GM20000 (cell line): ENCODE results near the gene LPP.

Experiments used
- DNase-seq: peaks from one replicate; pipeline ENCODE4 v3.0.0; 2012; ENCODE audit warnings: low spot score
- TF ChIP-seq, protein P1 (sequence below): IDR thresholded peaks from 2 replicates; pipeline ENCODE4 v1.5.1; 2012; ENCODE audit warnings: mild to moderate bottlenecking, control low read depth; ENCODE audit errors: extremely low read depth, missing control alignments

Gene LPP

DNA sequence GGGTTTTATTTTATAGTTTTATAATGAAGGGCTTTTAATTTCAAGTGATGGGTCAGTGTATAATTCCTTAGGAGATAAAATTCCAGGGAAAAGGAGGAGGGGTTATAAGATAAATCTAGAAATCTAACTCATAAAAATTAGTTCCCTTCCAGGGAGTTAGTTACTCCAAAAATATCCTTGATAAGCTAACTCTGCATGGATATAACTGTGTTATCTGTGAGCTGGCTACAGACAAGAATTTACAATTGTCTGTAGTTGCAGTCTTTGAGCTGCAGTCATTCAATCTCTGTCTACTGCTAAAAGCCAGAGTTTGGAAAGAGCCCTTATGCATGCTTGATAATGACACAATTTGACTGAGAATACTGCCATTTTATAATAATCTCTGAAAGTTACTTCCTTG, 585.6 kb downstream of the LPP start:
- no peak for DNase-seq
- TF ChIP-seq, protein P1, sequence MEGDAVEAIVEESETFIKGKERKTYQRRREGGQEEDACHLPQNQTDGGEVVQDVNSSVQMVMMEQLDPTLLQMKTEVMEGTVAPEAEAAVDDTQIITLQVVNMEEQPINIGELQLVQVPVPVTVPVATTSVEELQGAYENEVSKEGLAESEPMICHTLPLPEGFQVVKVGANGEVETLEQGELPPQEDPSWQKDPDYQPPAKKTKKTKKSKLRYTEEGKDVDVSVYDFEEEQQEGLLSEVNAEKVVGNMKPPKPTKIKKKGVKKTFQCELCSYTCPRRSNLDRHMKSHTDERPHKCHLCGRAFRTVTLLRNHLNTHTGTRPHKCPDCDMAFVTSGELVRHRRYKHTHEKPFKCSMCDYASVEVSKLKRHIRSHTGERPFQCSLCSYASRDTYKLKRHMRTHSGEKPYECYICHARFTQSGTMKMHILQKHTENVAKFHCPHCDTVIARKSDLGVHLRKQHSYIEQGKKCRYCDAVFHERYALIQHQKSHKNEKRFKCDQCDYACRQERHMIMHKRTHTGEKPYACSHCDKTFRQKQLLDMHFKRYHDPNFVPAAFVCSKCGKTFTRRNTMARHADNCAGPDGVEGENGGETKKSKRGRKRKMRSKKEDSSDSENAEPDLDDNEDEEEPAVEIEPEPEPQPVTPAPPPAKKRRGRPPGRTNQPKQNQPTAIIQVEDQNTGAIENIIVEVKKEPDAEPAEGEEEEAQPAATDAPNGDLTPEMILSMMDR: no peak

DNA sequence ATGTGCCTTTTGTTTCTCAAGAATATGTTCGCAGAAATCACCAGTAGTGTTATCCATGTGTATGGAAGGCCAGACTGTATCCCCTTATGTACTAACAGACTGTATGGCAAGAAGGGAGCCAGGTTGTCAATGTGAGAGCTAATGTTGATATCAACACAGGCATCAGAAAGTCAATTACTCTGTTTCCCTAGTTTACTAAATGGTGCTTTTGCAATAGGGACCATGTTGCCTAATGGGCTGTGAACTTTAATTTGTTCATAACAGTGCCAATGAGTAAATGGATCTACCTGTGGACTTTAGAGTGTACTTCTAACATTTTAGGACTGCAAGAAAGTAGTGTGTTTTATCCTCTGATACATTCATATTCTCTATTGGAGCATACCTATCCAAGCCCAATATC, 586.1 kb downstream of the LPP start:
- DNase-seq: no peak
- TF ChIP-seq, protein P1: no peak

DNA sequence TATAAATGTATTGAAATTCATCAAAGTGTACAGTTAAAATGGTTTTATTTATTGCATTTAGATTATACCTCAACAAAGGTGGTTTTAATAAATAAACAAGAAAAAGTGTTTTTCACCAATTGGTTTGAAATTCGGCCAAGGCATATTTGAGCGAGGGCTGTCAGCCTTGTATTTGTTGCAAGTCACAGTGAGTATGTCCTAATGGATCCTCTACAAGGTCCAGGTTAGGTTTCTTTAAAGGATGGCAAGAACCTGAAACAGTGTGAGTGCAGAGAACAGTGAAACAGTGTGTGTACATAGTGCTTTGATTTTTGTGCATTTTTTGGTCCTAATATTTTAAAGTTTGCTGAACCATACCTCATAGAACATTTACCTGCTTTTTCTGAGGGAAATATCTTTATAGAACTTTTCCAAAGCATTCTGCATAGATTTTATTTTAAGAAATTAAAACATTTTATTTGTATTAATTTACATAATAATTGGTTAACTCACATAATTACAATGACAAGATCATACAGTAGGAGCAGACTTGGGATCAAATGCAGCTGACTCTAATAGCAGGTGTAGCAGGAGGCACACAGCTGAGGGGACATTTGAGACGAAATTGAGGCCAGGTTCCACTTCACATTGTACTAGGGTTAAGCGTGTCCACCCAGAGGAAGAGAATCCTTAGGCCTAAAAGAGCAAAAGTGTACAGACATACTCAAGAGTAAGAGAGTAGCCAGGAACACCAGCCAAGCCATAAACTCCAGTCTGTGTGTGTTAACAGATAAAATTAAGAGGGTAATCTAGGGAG, 589.0 kb downstream of the LPP start:
- TF ChIP-seq, protein P1: no peak
- no peak for DNase-seq

DNA sequence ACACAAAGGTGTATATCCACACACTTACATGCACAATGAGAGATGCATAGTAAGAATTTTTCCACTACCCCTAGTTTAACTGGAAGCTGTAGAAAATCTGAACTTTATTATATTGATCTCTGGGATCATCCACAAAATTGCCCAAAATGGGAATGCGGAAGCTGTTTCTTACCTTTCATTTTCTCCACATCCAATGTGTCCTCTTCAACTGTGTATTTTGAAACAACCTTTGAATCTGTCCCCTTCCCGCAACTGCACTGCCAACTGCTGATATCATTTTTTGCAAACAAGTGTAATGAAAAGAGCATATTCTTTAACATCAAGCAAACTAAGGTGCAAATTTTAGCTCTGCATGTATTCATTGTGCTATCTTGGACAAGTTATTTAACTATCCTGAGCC, 590.2 kb downstream of the LPP start:
- TF ChIP-seq, protein P1: no peak

DNA sequence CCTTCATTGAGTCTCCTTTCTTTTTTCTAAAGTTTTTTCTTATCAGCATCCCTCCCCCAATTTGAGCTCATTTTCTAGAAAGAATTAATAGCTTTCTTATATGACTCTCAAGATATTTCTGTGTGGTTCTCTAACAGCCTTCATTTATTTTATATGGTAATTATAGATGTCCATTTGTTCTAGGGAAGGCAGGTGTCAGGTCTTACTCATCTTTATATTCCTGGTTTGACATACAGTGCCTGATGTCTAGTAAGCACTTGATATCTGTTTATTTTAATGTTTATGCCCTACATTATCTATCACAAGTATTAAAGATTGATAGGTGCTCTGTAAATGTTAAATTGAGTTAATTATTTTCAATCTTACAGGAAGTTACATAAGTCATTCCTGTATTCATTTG, 591.1 kb downstream of the LPP start:
- TF ChIP-seq, protein P1: no peak
- DNase-seq: no peak

More for the DNA sequence above, 590.2 kb downstream of the LPP start:
- DNase-seq: no peak

DNA sequence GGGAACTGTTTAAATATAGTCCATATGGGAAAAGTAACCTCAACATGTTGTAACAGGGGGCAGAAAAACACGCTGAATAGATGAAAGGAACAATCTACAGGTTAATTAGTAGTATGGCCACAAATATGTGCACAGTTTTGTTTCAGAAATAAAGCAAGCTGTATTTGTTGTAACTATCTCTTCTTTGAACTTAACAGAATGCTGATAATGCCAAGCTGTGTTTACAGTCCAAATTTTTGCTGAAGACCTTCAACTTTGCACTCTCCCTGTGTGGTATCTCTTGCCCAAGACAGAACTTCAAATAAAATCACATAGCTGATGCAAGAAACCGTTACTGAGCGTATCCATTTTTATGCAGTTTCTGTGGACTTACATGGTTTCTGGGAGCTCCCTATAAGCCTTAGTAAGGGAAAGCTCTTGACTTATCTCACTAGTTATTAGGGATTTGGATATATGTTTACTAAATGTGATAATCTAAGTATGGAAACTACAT, 592.4 kb downstream of the LPP start:
- TF ChIP-seq, protein P1: no peak
- DNase-seq: no peak

DNA sequence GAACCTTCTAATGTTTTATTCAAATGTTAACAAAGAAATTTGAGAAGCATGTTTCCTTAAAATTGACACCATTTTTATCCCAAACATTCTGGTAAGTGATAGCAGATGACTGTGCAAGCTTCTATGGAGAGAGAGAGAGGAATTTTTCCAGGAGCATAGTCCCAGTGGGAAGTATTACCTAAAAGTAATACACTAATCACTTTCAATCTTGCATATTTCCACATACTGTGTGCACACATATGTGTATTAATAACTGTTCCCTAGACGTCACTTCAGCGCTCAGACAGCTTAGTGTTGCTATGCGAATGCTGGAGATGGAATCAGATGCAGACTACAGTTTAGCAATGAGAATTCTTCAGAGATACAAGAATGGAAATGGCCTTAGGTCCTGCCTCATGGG, 593.5 kb downstream of the LPP start:
- DNase-seq: no peak
- TF ChIP-seq, protein P1: no peak
